ENCODE data around the gene CYP8B1.
"Not testable (repeated sequence)": the region's sequence is repeated elsewhere in the genome, so short reads cannot be mapped to it uniquely, and the experiment has no call there.

Gene CYP8B1

GRCh38 chr3:42883251-42883930, 7.7 kb upstream of the CYP8B1 start:
- DNase-seq = not testable (repeated sequence)

GRCh38 chr3:42880601-42881451, 5.1 kb upstream of the CYP8B1 start:
- DNase-seq = peak; percentile 82

- DNase-seq = no peak
These were observed 4.5 kb upstream of the CYP8B1 start for GRCh38 chr3:42880183-42880582.

GRCh38 chr3:42877881-42878280, 2.2 kb upstream of the CYP8B1 start:
- no peak for DNase-seq

GRCh38 chr3:42876940-42877720, 1.5 kb upstream of the CYP8B1 start:
- DNase-seq = peak; percentile 31

GRCh38 chr3:42876401-42876800, 722 bp upstream of the CYP8B1 start:
- no peak for DNase-seq

- DNase-seq = no peak
These were observed 930 bp downstream of the CYP8B1 start for GRCh38 chr3:42874749-42875148.

GRCh38 chr3:42873221-42873982, 2.3 kb downstream of the CYP8B1 start:
- no peak for DNase-seq

GRCh38 chr3:42872718-42873117, 3.0 kb downstream of the CYP8B1 start:
- no peak for DNase-seq

- no peak for DNase-seq
These were observed 4.0 kb downstream of the CYP8B1 start for GRCh38 chr3:42871592-42872196.

GRCh38 chr3:42868841-42869240, 6.8 kb downstream of the CYP8B1 start:
- no peak for DNase-seq

GRCh38 chr3:42867138-42867537, 8.5 kb downstream of the CYP8B1 start:
- DNase-seq = no peak

- DNase-seq = no peak
These were observed 10.4 kb downstream of the CYP8B1 start for GRCh38 chr3:42865256-42865655.

- DNase-seq = no peak
These were observed 11.2 kb downstream of the CYP8B1 start for GRCh38 chr3:42864321-42864950.

GRCh38 chr3:42856544-42856943, 19.1 kb downstream of the CYP8B1 start:
- no peak for DNase-seq

- no peak for DNase-seq
These were observed 19.9 kb downstream of the CYP8B1 start for GRCh38 chr3:42855547-42856380.

GRCh38 chr3:42855219-42855546, 20.5 kb downstream of the CYP8B1 start:
- no peak for DNase-seq

GRCh38 chr3:42853739-42854302, 21.9 kb downstream of the CYP8B1 start:
- DNase-seq = no peak

- no peak for DNase-seq
These were observed 22.6 kb downstream of the CYP8B1 start for GRCh38 chr3:42853056-42853455.

- no peak for DNase-seq
These were observed 23.2 kb downstream of the CYP8B1 start for GRCh38 chr3:42852441-42852840.
